SK-N-SH (cell line): ENCODE measurements around the gene TMPRSS11A.

Experiments
- EP300 ChIP-seq, 2 experiments: IDR thresholded peaks; 2 replicates each; pipeline versions ENCODE4 v1.4.0 to v1.6.1; 2012; ENCODE audit warnings: borderline replicate concordance in 1 of 2, low read depth in 1 of 2, low read length in 1 of 2
- EZH2phosphoT487 ChIP-seq: fragments of 200-600 bp; sonication (generic); IDR thresholded peaks from 2 replicates; pipeline ENCODE4 v1.6.1; 2017; ENCODE audit warnings: low read depth, mixed run types, mild to moderate bottlenecking, antibody characterized with exemption, moderate library complexity, borderline replicate concordance
- MXI1 ChIP-seq: IDR thresholded peaks from 2 replicates; pipeline ENCODE4 v1.6.1; 2012; ENCODE audit warnings: mild to moderate bottlenecking, low read depth, low read length, improper control_type of control experiment
- POLR2AphosphoS5 ChIP-seq: IDR thresholded peaks from 2 replicates; pipeline ENCODE4 v1.6.1; 2012; ENCODE audit warnings: low read depth, low read length
- RXRA ChIP-seq: IDR thresholded peaks from 2 replicates; pipeline ENCODE4 v1.4.0; 2012; ENCODE audit warnings: low read depth, mild to moderate bottlenecking, borderline replicate concordance
- SIN3A ChIP-seq: IDR thresholded peaks from 2 replicates; pipeline ENCODE4 v1.6.1; 2012; ENCODE audit warnings: low read depth, mild to moderate bottlenecking, low read length, moderate library complexity, borderline replicate concordance
- TCF12 ChIP-seq: IDR thresholded peaks from 2 replicates; pipeline ENCODE4 v1.4.0; 2012
- TEAD4 ChIP-seq: IDR thresholded peaks from 2 replicates; pipeline ENCODE4 v1.4.0; 2012; ENCODE audit warnings: mild to moderate bottlenecking, borderline replicate concordance; ENCODE audit not compliant: insufficient read depth
- TF ChIP-seq, protein P1 (sequence below): fragments of 200-600 bp; sonication (generic); IDR thresholded peaks from 2 replicates; pipeline ENCODE4 v1.6.1; 2017; ENCODE audit warnings: antibody characterized with exemption, mild to moderate bottlenecking, moderate library complexity
- TF ChIP-seq, protein P2 (sequence below): IDR thresholded peaks from 2 replicates; pipeline ENCODE4 v1.6.1; 2012; ENCODE audit warnings: mild to moderate bottlenecking, low read depth, low read length, moderate library complexity

DNA sequence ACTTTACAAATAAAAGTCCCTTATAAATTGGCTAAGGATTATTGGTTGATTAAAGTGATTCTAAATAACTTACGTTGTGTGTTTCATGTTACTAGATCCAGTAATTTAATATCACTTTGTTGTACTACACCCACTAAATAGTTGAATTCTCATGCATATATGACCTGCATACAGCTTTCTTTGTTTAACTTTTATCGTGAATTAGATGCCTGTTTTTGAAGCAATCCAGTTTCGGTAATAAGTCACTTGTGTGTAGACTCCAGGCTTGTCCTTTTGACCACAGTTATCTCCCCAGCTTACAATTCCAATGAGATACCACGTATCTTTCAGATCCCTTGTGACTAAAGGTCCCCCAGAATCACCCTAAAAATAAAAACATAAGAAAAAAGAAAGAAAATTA is 52.2 kb downstream of the TMPRSS11A start:
- TF ChIP-seq TEAD4 (no peak), MXI1 (no peak), TCF12 (no peak), EP300 (IDR thresholded peaks at IDR 0.05; ENCODE audit: borderline replicate concordance in 1 of 2, low read depth in 1 of 2, low read length in 1 of 2) (no peak), SIN3A (no peak), POLR2AphosphoS5 (no peak), EZH2phosphoT487 (no peak), RXRA (no peak)
- TF ChIP-seq, protein P1, sequence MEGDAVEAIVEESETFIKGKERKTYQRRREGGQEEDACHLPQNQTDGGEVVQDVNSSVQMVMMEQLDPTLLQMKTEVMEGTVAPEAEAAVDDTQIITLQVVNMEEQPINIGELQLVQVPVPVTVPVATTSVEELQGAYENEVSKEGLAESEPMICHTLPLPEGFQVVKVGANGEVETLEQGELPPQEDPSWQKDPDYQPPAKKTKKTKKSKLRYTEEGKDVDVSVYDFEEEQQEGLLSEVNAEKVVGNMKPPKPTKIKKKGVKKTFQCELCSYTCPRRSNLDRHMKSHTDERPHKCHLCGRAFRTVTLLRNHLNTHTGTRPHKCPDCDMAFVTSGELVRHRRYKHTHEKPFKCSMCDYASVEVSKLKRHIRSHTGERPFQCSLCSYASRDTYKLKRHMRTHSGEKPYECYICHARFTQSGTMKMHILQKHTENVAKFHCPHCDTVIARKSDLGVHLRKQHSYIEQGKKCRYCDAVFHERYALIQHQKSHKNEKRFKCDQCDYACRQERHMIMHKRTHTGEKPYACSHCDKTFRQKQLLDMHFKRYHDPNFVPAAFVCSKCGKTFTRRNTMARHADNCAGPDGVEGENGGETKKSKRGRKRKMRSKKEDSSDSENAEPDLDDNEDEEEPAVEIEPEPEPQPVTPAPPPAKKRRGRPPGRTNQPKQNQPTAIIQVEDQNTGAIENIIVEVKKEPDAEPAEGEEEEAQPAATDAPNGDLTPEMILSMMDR = no peak
- TF ChIP-seq, protein P2, sequence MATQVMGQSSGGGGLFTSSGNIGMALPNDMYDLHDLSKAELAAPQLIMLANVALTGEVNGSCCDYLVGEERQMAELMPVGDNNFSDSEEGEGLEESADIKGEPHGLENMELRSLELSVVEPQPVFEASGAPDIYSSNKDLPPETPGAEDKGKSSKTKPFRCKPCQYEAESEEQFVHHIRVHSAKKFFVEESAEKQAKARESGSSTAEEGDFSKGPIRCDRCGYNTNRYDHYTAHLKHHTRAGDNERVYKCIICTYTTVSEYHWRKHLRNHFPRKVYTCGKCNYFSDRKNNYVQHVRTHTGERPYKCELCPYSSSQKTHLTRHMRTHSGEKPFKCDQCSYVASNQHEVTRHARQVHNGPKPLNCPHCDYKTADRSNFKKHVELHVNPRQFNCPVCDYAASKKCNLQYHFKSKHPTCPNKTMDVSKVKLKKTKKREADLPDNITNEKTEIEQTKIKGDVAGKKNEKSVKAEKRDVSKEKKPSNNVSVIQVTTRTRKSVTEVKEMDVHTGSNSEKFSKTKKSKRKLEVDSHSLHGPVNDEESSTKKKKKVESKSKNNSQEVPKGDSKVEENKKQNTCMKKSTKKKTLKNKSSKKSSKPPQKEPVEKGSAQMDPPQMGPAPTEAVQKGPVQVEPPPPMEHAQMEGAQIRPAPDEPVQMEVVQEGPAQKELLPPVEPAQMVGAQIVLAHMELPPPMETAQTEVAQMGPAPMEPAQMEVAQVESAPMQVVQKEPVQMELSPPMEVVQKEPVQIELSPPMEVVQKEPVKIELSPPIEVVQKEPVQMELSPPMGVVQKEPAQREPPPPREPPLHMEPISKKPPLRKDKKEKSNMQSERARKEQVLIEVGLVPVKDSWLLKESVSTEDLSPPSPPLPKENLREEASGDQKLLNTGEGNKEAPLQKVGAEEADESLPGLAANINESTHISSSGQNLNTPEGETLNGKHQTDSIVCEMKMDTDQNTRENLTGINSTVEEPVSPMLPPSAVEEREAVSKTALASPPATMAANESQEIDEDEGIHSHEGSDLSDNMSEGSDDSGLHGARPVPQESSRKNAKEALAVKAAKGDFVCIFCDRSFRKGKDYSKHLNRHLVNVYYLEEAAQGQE = no peak
